GM11168 (cell line): ENCODE results near the gene CD164L2.
"Not testable (repeated sequence)": the region's sequence is repeated elsewhere in the genome, so short reads cannot be mapped to it uniquely, and the experiment has no call there.

Source experiments
- in situ Hi-C: fragments of 300-500 bp; cut with MboI; formaldehyde crosslinking; loops from one replicate; pipeline ENCODE4 v1.12.0; 2022; ENCODE audit warnings: low sequenced_read_pairs; ENCODE audit not compliant: unreplicated experiment

The CD164L2 gene

DNA sequence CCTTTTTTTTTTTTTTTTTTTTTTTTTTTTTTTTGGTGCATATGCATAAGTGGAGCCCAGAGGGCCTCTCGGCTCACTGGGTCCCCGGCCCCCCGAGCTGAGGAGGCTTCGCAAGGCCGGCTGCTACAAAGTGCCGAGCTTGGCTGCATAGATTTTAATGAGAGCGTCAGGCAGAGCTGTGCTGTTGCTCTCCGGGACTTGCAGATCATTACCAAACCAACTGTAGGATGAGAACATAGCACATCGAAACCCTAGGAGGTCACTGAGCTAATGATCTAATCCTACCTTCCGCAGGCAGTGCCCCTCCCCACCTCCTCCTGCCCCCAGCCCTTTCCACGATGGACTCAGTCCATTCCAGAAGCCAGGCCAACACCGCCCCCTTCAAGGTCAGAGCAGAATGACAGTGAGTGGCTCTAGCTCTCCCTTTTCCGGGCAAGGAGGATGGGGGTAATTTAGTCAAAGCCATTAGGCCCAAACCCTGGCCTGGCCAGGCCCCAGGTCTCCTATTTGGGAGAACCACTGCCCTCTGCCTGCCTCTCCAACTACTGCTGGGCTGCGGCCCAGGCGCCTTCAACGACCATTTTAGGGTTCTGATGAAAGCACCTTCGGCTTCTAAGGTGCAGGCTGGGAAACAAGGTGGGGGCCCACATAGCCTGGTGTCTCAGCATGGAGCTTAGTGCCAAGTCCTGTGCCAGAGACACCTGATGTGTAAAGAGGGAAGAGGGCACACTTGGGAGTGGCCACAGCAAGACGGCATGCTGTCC lies 22.6 kb upstream of the CD164L2 start:
- in situ Hi-C loops: not testable (repeated sequence)

- in situ Hi-C loops: no loop called here
Observed at GRCh38 chr1:27405074-27405473, 21.9 kb upstream of the CD164L2 start.

- in situ Hi-C loops: no loop called here
Observed at GRCh38 chr1:27403931-27404330, 20.8 kb upstream of the CD164L2 start.

DNA sequence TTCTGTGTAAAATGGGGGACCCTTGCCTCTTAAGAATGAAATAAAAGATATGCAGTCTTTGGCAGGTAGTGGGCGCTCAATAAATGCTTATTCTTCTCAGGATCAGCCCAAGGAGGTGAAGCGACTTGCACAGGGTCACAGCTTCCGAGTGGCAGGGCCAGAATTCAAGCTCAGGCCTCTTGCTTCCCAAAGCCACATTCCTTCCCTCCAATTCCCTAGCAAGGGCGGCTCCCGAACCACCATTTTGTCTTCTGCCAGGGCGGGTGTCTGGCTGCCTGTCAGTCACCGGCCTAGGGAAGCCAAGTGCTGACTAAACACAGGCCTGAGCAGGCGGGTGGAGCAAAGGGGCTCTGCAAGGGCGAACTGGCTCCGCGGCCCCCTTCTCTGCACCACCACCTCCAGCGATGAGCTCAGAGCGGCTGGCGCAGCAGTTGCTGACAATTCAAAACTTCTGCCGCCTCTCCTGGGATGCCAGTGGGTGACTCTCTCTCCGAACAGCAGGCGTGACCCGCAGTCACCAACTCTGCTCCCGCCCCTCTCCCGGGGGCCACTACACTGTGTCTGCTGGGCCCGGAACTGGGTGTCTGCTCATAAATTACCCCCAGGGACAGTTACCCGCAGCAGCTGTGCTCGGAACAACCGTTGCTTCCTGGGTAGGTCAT lies 20.1 kb upstream of the CD164L2 start:
- in situ Hi-C loops: no loop called here

GRCh38 chr1:27402349-27402754 lies 19.2 kb upstream of the CD164L2 start:
- in situ Hi-C loops: no loop called here

- in situ Hi-C loops: no loop called here
Observed at GRCh38 chr1:27400963-27401341, 17.8 kb upstream of the CD164L2 start.

DNA sequence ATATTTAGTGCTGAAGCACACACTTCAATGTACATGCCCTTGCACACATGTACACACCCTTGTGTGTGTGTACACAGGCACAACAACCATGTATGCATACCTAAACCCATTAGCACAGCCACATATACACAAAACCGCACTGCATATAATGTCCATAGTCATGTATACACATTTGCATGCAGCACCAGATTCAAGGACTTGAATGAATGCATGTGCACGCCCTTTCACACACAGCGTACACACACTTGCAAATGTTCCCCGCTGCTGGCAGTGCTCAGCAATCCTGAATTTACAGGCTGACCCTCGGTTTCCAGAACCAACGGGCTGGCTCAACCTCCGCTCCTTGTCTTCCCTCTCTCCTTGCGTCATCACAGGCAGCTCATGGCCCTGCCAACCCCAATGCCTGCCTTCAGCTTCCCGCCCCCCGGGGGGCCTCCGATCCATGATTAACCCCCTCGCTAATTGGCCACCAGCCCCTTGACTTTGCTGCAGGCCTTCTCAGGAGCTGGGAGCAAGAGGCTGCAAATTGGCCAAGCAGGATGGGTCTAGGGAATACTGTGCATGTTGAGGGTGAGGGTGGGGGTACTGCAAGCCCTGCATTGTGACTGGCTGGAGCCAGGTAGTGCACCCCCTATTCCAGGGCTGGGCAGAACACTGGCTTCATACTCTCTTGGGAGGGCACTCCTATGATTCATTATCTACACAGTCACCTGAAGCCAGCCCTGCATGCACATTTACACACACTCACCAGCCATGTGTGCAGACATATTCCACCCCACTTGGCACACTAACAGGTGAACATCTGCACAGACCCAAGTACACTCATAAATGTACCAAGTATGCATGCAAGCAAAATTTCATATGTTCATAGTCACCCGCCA lies 17.2 kb upstream of the CD164L2 start:
- in situ Hi-C loops: no loop called here

DNA sequence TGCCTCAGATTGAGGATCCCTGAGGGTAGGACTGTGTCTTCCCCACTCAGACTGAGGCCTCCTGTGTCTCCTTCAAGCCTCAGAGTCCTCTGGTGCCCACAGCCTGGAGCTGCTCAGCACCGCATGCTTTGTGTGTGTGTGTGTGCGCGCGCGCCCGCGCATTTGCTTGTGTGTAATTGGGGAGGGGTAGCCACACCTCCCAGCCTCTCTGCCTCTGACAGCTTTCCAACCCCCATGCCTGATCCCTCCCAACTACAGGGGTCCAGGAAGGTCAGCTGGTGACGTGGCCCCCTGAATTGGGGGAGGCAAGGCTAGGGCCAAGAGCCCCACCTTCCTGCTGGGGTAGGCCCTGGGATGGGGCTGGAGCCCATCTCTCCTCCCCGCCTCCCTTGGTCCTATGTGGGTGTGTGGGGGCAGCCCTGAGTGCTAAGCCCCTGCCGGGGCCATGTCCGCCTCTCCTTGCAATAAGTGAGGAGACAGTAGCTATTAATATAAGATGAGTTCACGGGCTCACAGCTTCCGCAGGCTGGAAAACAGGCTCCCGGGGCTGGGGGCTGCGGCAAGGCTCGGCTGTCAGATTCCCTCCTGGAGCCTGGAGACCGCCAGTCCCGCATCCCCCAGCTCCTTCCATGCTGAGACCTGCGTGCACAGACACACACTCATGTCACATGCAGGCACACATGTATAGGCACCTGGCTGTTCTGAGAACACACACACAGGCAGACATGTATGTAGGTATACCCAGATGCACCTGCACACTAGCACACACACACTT lies 16.3 kb upstream of the CD164L2 start:
- in situ Hi-C loops: loop anchor here (10.0 kb wide), 1 partner anchor 205 kb away; the partner anchor contains the start of gene AHDC1

DNA sequence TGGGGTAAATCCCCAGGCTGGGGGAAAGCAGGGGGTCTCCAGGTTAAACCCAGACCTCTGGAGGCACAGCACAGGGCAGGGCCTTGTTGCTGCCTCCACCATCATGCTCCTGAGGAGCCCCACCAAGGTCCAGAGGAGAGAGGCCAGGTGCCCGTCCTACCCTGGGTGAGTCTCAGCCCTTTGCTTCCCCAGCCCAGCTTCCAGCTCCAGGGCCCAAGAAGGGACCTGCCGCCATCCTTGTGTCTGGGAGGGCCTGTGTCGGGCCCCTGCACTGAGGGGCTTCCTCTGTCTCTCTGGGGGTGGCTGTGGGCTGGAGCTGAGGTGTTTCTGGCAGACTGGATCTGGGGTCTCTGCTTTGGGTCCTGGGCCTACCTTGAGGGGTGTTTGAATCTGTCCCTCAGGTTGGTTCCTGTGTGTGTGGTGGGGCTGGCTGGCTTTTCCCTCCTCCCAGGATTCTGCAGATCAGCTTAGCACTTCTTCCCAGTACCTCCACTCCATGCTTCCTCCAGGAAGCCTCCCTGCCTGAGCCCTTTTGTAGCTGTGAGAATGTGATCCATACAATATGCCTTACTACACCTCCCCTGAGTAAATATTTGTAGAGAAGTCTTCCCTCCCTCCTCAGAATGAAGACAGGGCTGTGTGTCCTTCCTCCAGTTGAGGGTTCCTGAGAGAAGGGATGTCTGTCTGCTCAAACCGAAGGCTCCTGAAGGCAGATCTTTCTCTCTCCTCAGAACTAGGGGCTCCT lies 15.4 kb upstream of the CD164L2 start:
- in situ Hi-C loops: loop anchor here (10.0 kb wide), 1 partner anchor 206 kb away; the partner anchor contains the start of gene AHDC1

- in situ Hi-C loops: loop anchor here (10.0 kb wide), 1 partner anchor 207 kb away; the partner anchor contains the start of gene AHDC1
Observed at GRCh38 chr1:27397749-27398148, 14.6 kb upstream of the CD164L2 start.

- in situ Hi-C loops: loop anchor here (10.0 kb wide), 1 partner anchor 208 kb away; the partner anchor contains the start of gene AHDC1
Observed at GRCh38 chr1:27397110-27397509, 14.0 kb upstream of the CD164L2 start.

DNA sequence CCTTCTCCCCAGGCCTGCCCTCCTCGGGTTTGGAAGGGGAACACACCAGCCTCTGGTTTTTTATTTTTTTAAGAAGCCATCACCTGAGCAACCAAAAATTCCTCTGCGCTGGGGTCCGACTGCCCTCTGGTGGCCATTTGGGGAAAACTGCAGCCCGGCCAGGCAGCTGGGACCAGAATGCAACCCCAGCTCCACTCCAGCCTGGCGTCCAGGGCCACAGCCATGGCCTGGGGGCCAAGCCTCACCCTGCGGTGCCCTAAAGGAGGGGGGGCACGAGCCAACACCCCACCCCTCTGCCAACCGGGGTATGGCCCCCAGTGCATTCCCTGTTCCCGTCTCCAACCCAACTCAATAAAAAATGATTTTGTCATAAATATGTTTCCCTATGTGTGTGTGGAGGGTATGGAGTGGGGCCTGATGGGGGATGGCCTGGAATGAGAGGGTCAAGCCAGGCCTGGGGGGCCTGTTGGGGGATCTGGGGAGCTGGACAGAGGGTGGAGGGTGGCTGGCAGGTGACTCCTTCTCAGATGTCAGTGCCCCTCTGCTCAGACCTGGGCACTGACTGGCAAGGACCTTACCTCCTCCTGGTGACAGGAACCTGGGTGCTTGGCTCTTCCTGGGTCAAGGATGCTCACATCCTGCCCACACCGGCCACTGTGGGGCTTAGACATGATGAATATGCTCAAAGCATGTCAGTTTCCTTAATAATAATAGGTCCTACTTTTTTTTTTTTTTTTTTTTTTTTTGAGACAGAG lies 12.5 kb upstream of the CD164L2 start:
- in situ Hi-C loops: loop anchor here (10.0 kb wide), 1 partner anchor 209 kb away; the partner anchor contains the start of gene AHDC1

DNA sequence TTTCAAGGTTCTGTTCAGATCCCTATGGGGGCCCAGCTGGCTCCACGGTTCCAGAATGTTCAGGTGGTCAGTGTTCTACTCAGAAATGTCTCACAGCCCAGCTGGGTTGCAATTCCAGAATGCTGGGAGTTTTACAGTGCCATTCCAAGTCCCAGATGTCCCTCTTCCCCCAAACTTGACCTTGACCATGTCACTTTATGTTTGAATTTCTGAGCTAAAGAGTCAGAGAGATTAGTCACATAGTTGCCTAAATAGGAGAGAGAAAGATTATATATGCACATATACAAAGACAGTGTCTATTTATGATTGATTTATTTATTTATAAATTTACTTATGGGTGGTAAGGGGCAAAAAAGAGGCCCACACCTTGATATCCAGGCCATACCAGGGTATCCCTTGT lies 11.8 kb upstream of the CD164L2 start:
- in situ Hi-C loops: loop anchor here (10.0 kb wide), 1 partner anchor 210 kb away; the partner anchor contains the start of gene AHDC1

GRCh38 chr1:27394282-27394658 lies 11.1 kb upstream of the CD164L2 start:
- in situ Hi-C loops: loop anchor here (10.0 kb wide), 1 partner anchor 211 kb away; the partner anchor contains the start of gene AHDC1

- in situ Hi-C loops: loop anchor here (10.0 kb wide), 1 partner anchor 211 kb away; the partner anchor contains the start of gene AHDC1
Observed at GRCh38 chr1:27393641-27394281, 10.6 kb upstream of the CD164L2 start.

- in situ Hi-C loops: loop anchor here (10.0 kb wide), 1 partner anchor 212 kb away; the partner anchor contains the start of gene AHDC1
Observed at GRCh38 chr1:27392778-27393635, 9.9 kb upstream of the CD164L2 start.
